Vein endothelial cell (primary cell): Measurements from ENCODE around the gene BCR. TPM values are rescaled to one million over a fixed set of nuclear protein-coding genes. Genes with fewer than 3 reads are reported as not detected.

Experiments used
- small RNA-seq: library from RNA; depleted of rRNA; stranded (forward); fragments of <200 nt; gene quantifications from one replicate; pipeline ENCODE3, GENCODE V24; 2012
- total RNA-seq: library from RNA; depleted of rRNA; stranded (reverse); fragments of >200 nt; gene quantifications from 2 replicates; pipeline ENCODE4 v1.2.3, GENCODE V29; 2012

BCR gene
- total RNA-seq = 147 and 223 TPM in 2 replicates

DNA sequence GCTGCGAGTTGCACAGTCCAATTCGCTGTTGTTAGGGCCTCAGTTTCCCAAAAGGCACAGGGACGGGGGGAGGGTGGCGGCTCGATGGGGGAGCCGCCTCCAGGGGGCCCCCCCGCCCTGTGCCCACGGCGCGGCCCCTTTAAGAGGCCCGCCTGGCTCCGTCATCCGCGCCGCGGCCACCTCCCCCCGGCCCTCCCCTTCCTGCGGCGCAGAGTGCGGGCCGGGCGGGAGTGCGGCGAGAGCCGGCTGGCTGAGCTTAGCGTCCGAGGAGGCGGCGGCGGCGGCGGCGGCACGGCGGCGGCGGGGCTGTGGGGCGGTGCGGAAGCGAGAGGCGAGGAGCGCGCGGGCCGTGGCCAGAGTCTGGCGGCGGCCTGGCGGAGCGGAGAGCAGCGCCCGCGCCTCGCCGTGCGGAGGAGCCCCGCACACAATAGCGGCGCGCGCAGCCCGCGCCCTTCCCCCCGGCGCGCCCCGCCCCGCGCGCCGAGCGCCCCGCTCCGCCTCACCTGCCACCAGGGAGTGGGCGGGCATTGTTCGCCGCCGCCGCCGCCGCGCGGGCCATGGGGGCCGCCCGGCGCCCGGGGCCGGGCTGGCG is at the start of gene BCR:
Gene BCR, plus strand, starts transcription at position 209 of the 592 bp plus-strand sequence. CDS start 452 bp downstream, outside the sequence.

DNA sequence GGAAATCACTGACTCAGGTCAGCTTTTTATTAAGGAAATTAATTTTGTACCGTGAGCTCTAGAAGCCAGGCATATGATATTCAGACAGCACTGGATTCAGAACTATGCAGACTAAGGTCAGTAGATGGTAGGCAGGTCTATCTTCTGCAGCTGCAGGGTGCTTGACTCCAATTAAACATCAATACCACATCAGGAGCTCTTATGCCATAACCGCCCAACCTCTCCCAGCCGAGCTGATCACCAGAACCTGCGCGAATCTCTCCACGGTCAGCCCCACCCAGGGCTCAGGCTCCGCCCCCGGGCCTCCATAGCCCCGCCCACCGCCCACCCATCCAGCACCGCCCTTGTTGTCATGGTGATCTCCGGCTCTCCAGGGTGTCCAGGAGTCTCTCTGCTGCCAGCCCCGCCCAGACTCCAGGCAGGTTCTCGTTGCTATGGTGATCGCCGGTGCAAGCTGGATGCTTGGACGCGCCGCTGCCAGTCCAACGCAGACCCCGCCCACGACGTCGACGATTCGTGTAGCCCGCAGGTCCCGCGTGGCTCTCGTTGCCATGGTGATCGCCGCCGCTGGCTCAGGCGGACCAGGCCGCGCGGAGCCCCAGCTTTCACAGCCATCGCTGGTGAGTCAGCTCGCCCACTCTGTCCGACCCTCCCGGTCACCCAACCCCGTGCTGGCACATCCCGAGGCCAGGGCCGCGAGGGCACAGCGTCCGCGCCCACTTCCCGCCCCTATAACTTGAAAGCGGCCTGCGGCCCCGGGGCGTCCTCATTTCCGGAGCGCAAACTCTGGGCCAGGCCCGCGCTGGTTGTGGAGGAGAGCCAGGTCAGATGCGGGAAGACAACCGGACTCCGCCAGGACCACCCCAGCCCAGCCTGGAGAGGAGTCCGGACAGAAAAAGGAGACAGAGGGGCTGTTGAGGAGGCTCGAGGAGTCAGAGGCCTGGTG is 35.1 kb upstream of the BCR start, which contains the start of gene RAB36:
Gene RAB36, plus strand, starts transcription at position 546 of the 946 bp plus-strand sequence. CDS start 1,140 bp downstream, outside the sequence.

Small RNAs within 50 kb of the gene (small RNA-seq; reads per million reads assigned to genes)
- gene BCRP8 (not detected), gene RF00017 (not detected), gene RF00066 (not detected), gene RN7SL263P (not detected)

Other genes starting within 250 kb of the BCR start
- gene GNAZ, start 110.0 kb upstream of the BCR start, total RNA-seq = 0.96 and 1.3 TPM in 2 replicates
- gene RSPH14, start 38.5 kb upstream of the BCR start, total RNA-seq = 0.33 TPM in 1 of 2 replicates, not detected in the other
- 1.6 and 2.8 TPM in 2 replicates for gene RAB36, start 35.0 kb upstream of the BCR start, total RNA-seq